GM23248 (cell line): ENCODE data around the gene LGALS1. TPM values are rescaled to one million over a fixed set of nuclear protein-coding genes. Genes with fewer than 3 reads are reported as not detected.
"Not testable (repeated sequence)": the region's sequence is repeated elsewhere in the genome, so short reads cannot be mapped to it uniquely, and the experiment has no call there.

ENCODE experiments used
- DNase-seq: peaks from one replicate; pipeline ENCODE4 v3.0.0-alpha.2; 2015
- H2AFZ ChIP-seq: fragments of 200-600 bp; sonication (generic); 2 replicates; pipeline ENCODE4 v1.6.1; 2016; ENCODE audit warnings: antibody characterized with exemption
- H3F3A ChIP-seq: fragments of 200-600 bp; sonication (generic); 2 replicates; pipeline ENCODE4 v1.6.1; 2016; ENCODE audit warnings: mild to moderate bottlenecking, antibody characterized with exemption, mixed run types; ENCODE audit not compliant: insufficient read depth
- H3K27ac ChIP-seq: fragments of 200-600 bp; sonication (generic); 2 replicates; pipeline ENCODE4 v1.5.1; 2016; ENCODE audit warnings: mild to moderate bottlenecking
- H3K27me3 ChIP-seq: fragments of 200-600 bp; sonication (generic); replicated peaks from 2 replicates; pipeline ENCODE4 v1.6.1; 2016; ENCODE audit warnings: mild to moderate bottlenecking; ENCODE audit not compliant: insufficient read depth
- H3K36me3 ChIP-seq: fragments of 200-600 bp; sonication (generic); 2 replicates; pipeline ENCODE4 v1.6.1; 2016; ENCODE audit warnings: low read depth, mild to moderate bottlenecking
- H3K4me1 ChIP-seq: fragments of 200-600 bp; sonication (generic); 2 replicates; pipeline ENCODE4 v1.6.1; 2016; ENCODE audit warnings: mild to moderate bottlenecking; ENCODE audit not compliant: insufficient read depth
- H3K4me2 ChIP-seq: fragments of 200-600 bp; sonication (generic); one replicate; pipeline ENCODE4 v1.6.1; 2016; ENCODE audit warnings: mild to moderate bottlenecking; ENCODE audit not compliant: unreplicated experiment
- H3K4me3 ChIP-seq: fragments of 200-600 bp; sonication (generic); 2 replicates; pipeline ENCODE4 v1.5.1; 2016; ENCODE audit warnings: mild to moderate bottlenecking
- H3K79me2 ChIP-seq: fragments of 200-600 bp; sonication (generic); 2 replicates; pipeline ENCODE4 v1.6.1; 2016; ENCODE audit warnings: mild to moderate bottlenecking; ENCODE audit not compliant: insufficient read depth
- H3K9ac ChIP-seq: fragments of 200-600 bp; sonication (generic); 2 replicates; pipeline ENCODE4 v1.6.1; 2016; ENCODE audit warnings: mild to moderate bottlenecking
- H3K9me2 ChIP-seq: fragments of 200-600 bp; sonication (generic); 2 replicates; pipeline ENCODE4 v1.6.1; 2016; ENCODE audit warnings: mixed run types, mild to moderate bottlenecking, moderate library complexity; ENCODE audit not compliant: insufficient read depth
- H3K9me3 ChIP-seq: fragments of 200-600 bp; sonication (generic); one replicate; pipeline ENCODE4 v1.6.1; 2017; ENCODE audit warnings: low read depth
- H4K20me1 ChIP-seq: fragments of 200-600 bp; sonication (generic); 2 replicates; pipeline ENCODE4 v1.6.0; 2016; ENCODE audit not compliant: insufficient read depth
- EZH2 ChIP-seq: fragments of 200-600 bp; sonication (generic); IDR thresholded peaks from 2 replicates; pipeline ENCODE4 v1.6.1; 2018; ENCODE audit warnings: antibody characterized with exemption, mild to moderate bottlenecking; ENCODE audit not compliant: insufficient read depth, poor library complexity, severe bottlenecking
- EZH2phosphoT487 ChIP-seq: fragments of 200-600 bp; sonication (generic); IDR thresholded peaks from 2 replicates; pipeline ENCODE4 v1.6.1; 2018; ENCODE audit warnings: antibody characterized with exemption, moderate library complexity, mild to moderate bottlenecking, low read depth; ENCODE audit not compliant: insufficient read depth
- WGBS, 2 experiments: methylation state at CpG; one replicate each; pipeline ENCODE4 v1.1.6; 2015 to 2017; ENCODE audit warnings: low lambda C conversion rate in 2 of 2, low coverage in 1 of 2; ENCODE audit errors: missing lambda C conversion rate in 2 of 2; 5-methylcytosine and 5-hydroxymethylcytosine counted together
- in situ Hi-C: fragments of 300-500 bp; cut with MboI; formaldehyde crosslinking; loops from 2 replicates; pipeline ENCODE4 v1.15.0; 2020
- polyA plus RNA-seq: library from polyadenylated mRNA; unstranded; fragments of >200 nt; fragmentation: Nextera tagmentation; extraction: Ambion mirVana; gene quantifications from 2 replicates; pipeline ENCODE4 v1.2.1, GENCODE V29; 2016
- total RNA-seq: library from RNA; depleted of rRNA; stranded (reverse); fragments of >200 nt; shearing (Covaris generic); gene quantifications from 2 replicates; pipeline ENCODE4 v1.2.3, GENCODE V29; 2014

The LGALS1 gene
- total and polyA plus RNA-seq, 2 experiments from 2014 or later = 5,290 to 6,984 TPM

GRCh38 chr22:37686002-37686982 lies 10.9 kb downstream of the LGALS1 start, which contains the start of gene NOL12:
NOL12 (plus strand) TSS chr22:37686343; CDS start chr22:37686393, 50 bp downstream.
- H3K9me2 ChIP-seq = no peaks in the 10 kb centered on the region
- DNase-seq = peak; percentile 91

DNA sequence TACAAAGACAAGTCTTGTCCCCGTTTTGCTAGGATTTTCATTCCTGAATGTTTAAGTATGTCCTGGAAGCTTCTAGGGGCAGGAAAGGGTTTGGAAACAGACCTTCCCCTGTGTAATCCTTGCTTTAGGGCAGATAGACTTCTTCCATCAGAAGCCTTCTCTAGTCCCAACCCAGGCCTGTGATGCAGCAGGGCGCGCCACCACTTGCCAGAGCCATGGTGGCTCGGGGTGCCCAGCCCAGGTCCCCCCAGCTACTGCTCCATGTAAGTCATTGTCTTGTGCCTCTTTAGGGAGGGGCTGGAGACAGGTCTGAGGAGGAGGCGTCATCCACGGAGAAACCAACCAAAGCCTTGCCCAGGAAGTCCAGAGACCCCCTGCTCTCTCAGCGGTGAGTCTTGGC lies 15.0 kb downstream of the LGALS1 start:
- DNase-seq = no peak
- no peak for TF ChIP-seq EZH2
- in situ Hi-C loops = no loop called here
- Histone ChIP-seq H3K27ac (no peak overlapping the region), H4K20me1 (no peaks in the 10 kb centered on the region), H3K36me3 (peaks cover 15% of the 10 kb centered on the region; the same call in 1 of the 2 replicates), H3K4me1 (no peaks in the 10 kb centered on the region; the same call in 1 of the 2 replicates), H3K9me2 (no peaks in the 10 kb centered on the region), H3K9me3 (no peaks in the 10 kb centered on the region), H3K9ac (no peak overlapping the region), H3K4me2 (no peak overlapping the region), H2AFZ (no peak overlapping the region), H3F3A (peaks cover 2% of the 10 kb centered on the region; the same call in 1 of the 2 replicates), H3K79me2 (peaks cover 21% of the 10 kb centered on the region), H3K4me3 (no peak overlapping the region), H3K27me3 (no peaks in the 10 kb centered on the region)
- 79 to 84% methylated on average over 7 of the region's 7 CpGs for WGBS, 2 experiments

More at GRCh38 chr22:37686002-37686982, 10.9 kb downstream of the LGALS1 start, which contains the start of gene NOL12:
- H3K27ac ChIP-seq = peak within 1 kb of the TSS; percentile 40
- peaks cover 21% of the 10 kb centered on the region for H3K79me2 ChIP-seq
- H4K20me1 ChIP-seq = no peaks in the 10 kb centered on the region
- in situ Hi-C loops = no loop called here
- H3K27me3 ChIP-seq = no peaks in the 10 kb centered on the region
- peak within 1 kb of the TSS; percentile 92 for H2AFZ ChIP-seq
- peak within 1 kb of the TSS; percentile 86 for H3K9ac ChIP-seq
- H3K4me1 ChIP-seq = no peaks in the 10 kb centered on the region; the same call in none of the 2 replicates
- peak within 1 kb of the TSS; percentile 99 for H3K4me3 ChIP-seq
- H3K9me3 ChIP-seq = no peaks in the 10 kb centered on the region
- H3F3A ChIP-seq = peaks cover 1% of the 10 kb centered on the region
- peak within 1 kb of the TSS; percentile 79 for H3K4me2 ChIP-seq
- H3K36me3 ChIP-seq = peaks cover 6% of the 10 kb centered on the region; the same call in 1 of the 2 replicates
- TF ChIP-seq EZH2phosphoT487 = no peak
- WGBS, 2 experiments = 1% methylated on average over 43 to 57 of the region's 62 CpGs

GRCh38 chr22:37690901-37691504 lies 15.6 kb downstream of the LGALS1 start:
- TF ChIP-seq EZH2 (no peak), EZH2phosphoT487 (no peak)
- Histone ChIP-seq H3K36me3 (peaks cover 15% of the 10 kb centered on the region; the same call in 1 of the 2 replicates), H2AFZ (no peak overlapping the region), H4K20me1 (no peaks in the 10 kb centered on the region), H3K9ac (no peak overlapping the region), H3K4me2 (no peak overlapping the region), H3K4me1 (peaks cover 4% of the 10 kb centered on the region; the same call in 1 of the 2 replicates), H3K4me3 (no peak overlapping the region), H3K27ac (no peak overlapping the region), H3K9me2 (no peaks in the 10 kb centered on the region), H3K27me3 (no peaks in the 10 kb centered on the region), H3K79me2 (peaks cover 21% of the 10 kb centered on the region), H3K9me3 (no peaks in the 10 kb centered on the region), H3F3A (peaks cover 8% of the 10 kb centered on the region; the same call in 1 of the 2 replicates)
- no peak for DNase-seq
- 93 to 94% methylated on average over 17 to 18 of the region's 18 CpGs for WGBS, 2 experiments
- in situ Hi-C loops = no loop called here

DNA sequence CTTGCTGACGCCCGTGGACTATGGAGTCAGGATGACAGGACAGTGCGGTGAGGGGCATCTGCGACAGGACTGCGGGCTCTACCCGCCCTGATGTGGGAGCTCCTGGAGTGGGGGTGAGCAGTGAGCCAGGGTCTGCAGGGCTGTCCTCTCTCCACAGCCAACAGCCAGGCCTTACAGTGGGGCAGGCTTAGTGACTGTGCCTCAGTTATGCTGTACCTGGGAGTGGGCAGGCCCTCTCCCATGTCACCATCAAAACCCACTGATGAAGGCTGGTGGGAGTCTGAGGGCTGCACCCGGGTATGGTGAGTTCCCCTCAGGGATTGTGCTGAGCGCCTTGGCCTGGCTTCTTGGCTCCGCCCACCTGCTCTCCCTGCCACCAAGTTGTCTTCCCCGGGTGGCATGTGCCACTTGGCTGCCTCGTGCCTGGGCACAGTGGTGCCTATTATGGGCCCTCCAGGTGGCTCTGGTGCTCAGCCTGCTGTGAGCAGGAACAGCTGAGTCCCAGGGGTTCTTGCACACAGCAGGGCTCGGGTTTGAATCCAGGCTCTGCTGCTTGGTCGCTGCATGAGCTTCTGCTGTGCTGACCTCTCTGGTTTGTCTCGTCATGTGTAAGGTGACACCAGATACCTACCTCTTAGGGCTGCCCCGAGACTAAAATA lies 17.3 kb downstream of the LGALS1 start:
- WGBS, 2 experiments = 85 to 86% methylated on average over 15 of the region's 15 CpGs
- H3K4me2 ChIP-seq = no peak overlapping the region
- H3K4me3 ChIP-seq = no peak overlapping the region
- H3F3A ChIP-seq = peaks cover 10% of the 10 kb centered on the region; the same call in 1 of the 2 replicates
- H4K20me1 ChIP-seq = no peaks in the 10 kb centered on the region
- H3K9ac ChIP-seq = no peak overlapping the region
- 0 out of 2 replicates have a peak, but pooled peaks cover 6% of the 10 kb centered on the region for H3K4me1 ChIP-seq
- in situ Hi-C loops = no loop called here
- no peaks in the 10 kb centered on the region for H3K9me2 ChIP-seq
- no peak for DNase-seq
- peaks cover 15% of the 10 kb centered on the region; the same call in 1 of the 2 replicates for H3K36me3 ChIP-seq
- no peaks in the 10 kb centered on the region for H3K27me3 ChIP-seq
- no peak overlapping the region for H2AFZ ChIP-seq
- H3K79me2 ChIP-seq = peaks cover 8% of the 10 kb centered on the region
- H3K9me3 ChIP-seq = no peaks in the 10 kb centered on the region
- TF ChIP-seq EZH2phosphoT487 (no peak), EZH2 (no peak)
- no peak overlapping the region for H3K27ac ChIP-seq

DNA sequence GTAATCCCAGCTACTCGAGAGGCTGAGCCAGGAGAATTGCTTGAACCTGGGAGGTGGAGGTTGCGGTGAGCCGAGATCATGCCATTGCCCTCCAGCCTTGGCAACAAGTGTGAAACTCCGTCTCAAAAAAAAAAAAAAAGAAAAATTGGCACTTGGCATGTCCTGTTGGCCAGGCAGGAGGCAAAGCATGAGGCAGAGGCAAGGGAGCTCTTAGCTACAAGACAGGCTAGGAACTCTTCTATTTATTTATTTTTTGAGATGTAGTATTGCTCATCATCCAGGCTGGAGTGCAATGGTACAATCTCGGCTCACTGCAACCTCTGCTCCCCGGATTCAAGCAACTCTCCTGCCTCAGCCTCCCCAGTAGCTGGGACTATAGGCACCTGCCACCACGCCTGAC lies 18.7 kb downstream of the LGALS1 start:
- H3K4me2 ChIP-seq, H3K27ac ChIP-seq, H3K4me3 ChIP-seq, H4K20me1 ChIP-seq, DNase-seq, H2AFZ ChIP-seq, H3K9ac ChIP-seq, H3F3A ChIP-seq, in situ Hi-C loops, H3K79me2 ChIP-seq, H3K27me3 ChIP-seq, H3K9me2 ChIP-seq, H3K9me3 ChIP-seq, H3K4me1 ChIP-seq: not testable (repeated sequence)
- 94 to 96% methylated on average over 7 of the region's 7 CpGs for WGBS, 2 experiments
- H3K36me3 ChIP-seq = peaks cover 13% of the 10 kb centered on the region; the same call in 1 of the 2 replicates

GRCh38 chr22:37696260-37696656 lies 20.8 kb downstream of the LGALS1 start:
- H3F3A ChIP-seq, in situ Hi-C loops, H3K36me3 ChIP-seq, DNase-seq, H3K27me3 ChIP-seq, H3K79me2 ChIP-seq, H3K4me1 ChIP-seq, H3K9me2 ChIP-seq, H3K9me3 ChIP-seq, H4K20me1 ChIP-seq: not testable (repeated sequence)
- Histone ChIP-seq H2AFZ (peak overlapping the region; percentile 76), H3K4me2 (peak overlapping the region; percentile 75), H3K9ac (peak overlapping the region; percentile 49), H3K27ac (0 out of 2 replicates have a peak overlapping the region, but pooled peaks have one; percentile 19), H3K4me3 (peak overlapping the region; percentile 70)
- WGBS, 2 experiments = 4 to 5% methylated on average over 10 to 13 of the region's 13 CpGs
